ENCODE results near the gene SNX18. TPM values are rescaled to one million over a fixed set of nuclear protein-coding genes. Genes with fewer than 3 reads are reported as not detected.
A peak's percentile ranks its signal among the peaks of the same experiment; 100 is the strongest.

The SNX18 gene
- total and polyA plus RNA-seq, 2 of the 8 experiments (the other 6 are each of a cell fraction or from before 2014, with no cell fraction given): 5.8 to 17.7 TPM

- TF ChIP-seq CTCF (IDR thresholded peaks at IDR 0.05; ENCODE audit: control extremely low read depth in 1 of 3, insufficient read depth in 1 of 3, low read depth in 1 of 3, low read length in 3 of 3): peak; percentile 81 to 97 (median 86)
- peak; percentile 38 for TF ChIP-seq ASH2L (IDR thresholded peaks at IDR 0.05; ENCODE audit: low read length)
- peak; percentile 50; the same call in 1 of the 2 replicates for TF ChIP-seq BACH1 (IDR thresholded peaks at IDR 0.05; ENCODE audit: low read length)
- peak in 1 of 2 experiments; percentile 69; a peak in 1 of 4 replicates for TF ChIP-seq SIN3A (conservative IDR thresholded peaks at IDR 0.05 in 1 of 2, IDR thresholded peaks at IDR 0.05 in 1 of 2; ENCODE audit: low read depth in 1 of 2, low read length in 2 of 2)
- TF ChIP-seq POU5F1 (IDR thresholded peaks at IDR 0.05; ENCODE audit: low read depth, low read length): no peak
- peak; percentile 84 for TF ChIP-seq TAF7 (optimal IDR thresholded peaks at IDR 0.05; ENCODE audit: borderline replicate concordance, low read depth, low read length)
- TF ChIP-seq TEAD4 (IDR thresholded peaks at IDR 0.05; ENCODE audit: low read depth, low read length): no peak
- TF ChIP-seq NRF1 (IDR thresholded peaks at IDR 0.05; ENCODE audit: low read depth, low read length): no peak
Observed at GRCh38 chr5:54517512-54518145, at the start of gene SNX18 (continued).

All from H1 (cell line).